K562 (cell line): ENCODE data around the gene NTM. TPM values are rescaled to one million over a fixed set of nuclear protein-coding genes. Genes with fewer than 3 reads are reported as not detected.

Experiments
- ATAC-seq: fragments of 200-7000 bp; cut with Tn5 transposase; 3 replicates; pipeline ENCODE4 v1.9.1; 2020; ENCODE audit warnings: moderate library complexity
- BruUV-seq: library from RNA; stranded (reverse); fragments of 400-500 nt; replicated peaks from 2 replicates; lab custom pipeline; 2021; lab: Mats Ljungman, UMichigan
- CTCF ChIA-PET: fragments of 300-600 bp; formaldehyde crosslinking; extraction: SDS; loops from one replicate; lab custom pipeline; 2021; ENCODE audit warnings: low intra/inter-chr PET ratio; lab: Yijun Ruan, JAX
- POLR2A ChIA-PET: fragments of 300-600, 350-650 bp; sonication (Branson Sonifier 250); formaldehyde crosslinking; extraction: SDS; loops from one replicate; lab custom pipeline; 2021; ENCODE audit warnings: antibody characterized with exemption, inconsistent platforms; lab: Yijun Ruan, JAX
- DNase-seq, 4 experiments: peaks; one replicate each; pipeline versions ENCODE4 v3.0.0 to v3.0.0-alpha.2; 2011 to 2018; ENCODE audit warnings: low spot score in 3 of 4, mixed read lengths in 3 of 4; ENCODE audit errors: extremely low read depth in 1 of 4
- FAIRE-seq: peaks from 2 replicates; lab custom pipeline; 2011; peaks lifted over from hg19 to GRCh38; lab: Jason Lieb, UNC
- H2AFZ ChIP-seq: 2 replicates; pipeline ENCODE4 v1.6.0; 2011; ENCODE audit warnings: low read depth, low read length, control low read depth, inconsistent platforms
- H3K27ac ChIP-seq: fragments of 200-600 bp; 3 replicates; pipeline ENCODE4 v1.8.0; 2011; ENCODE audit warnings: low read depth, mild to moderate bottlenecking, control low read depth, inconsistent platforms, low read length, moderate library complexity, mixed read lengths; ENCODE audit errors: extremely low read depth
- H3K27me3 ChIP-seq, 2 experiments: fragments of 300-600 bp in 1 of 2; 2 replicates in 1 of 2; 3 replicates in 1 of 2; pipeline versions ENCODE4 v1.6.0 to v1.8.0; 2011; ENCODE audit warnings: inconsistent platforms in 2 of 2, low read length in 2 of 2, mild to moderate bottlenecking in 1 of 2, mixed read lengths in 1 of 2, moderate library complexity in 1 of 2; ENCODE audit not compliant: control insufficient read depth in 2 of 2, insufficient read depth in 2 of 2
- H3K36me3 ChIP-seq: fragments of 300-600 bp; 3 replicates; pipeline ENCODE4 v1.8.0; 2011; ENCODE audit warnings: mild to moderate bottlenecking, low read length, inconsistent platforms; ENCODE audit not compliant: control insufficient read depth, insufficient read depth
- H3K4me1 ChIP-seq, 2 experiments: fragments of 200-600 bp in 1 of 2; replicated peaks in 1 of 2; 2 replicates in 1 of 2; 3 replicates in 1 of 2; pipeline versions ENCODE4 v1.5.1 to v1.8.0; 2011; ENCODE audit warnings: inconsistent platforms in 2 of 2, low read length in 2 of 2, mild to moderate bottlenecking in 1 of 2, mixed read lengths in 1 of 2, moderate library complexity in 1 of 2; ENCODE audit not compliant: control insufficient read depth in 2 of 2, insufficient read depth in 2 of 2
- H3K4me2 ChIP-seq: 2 replicates; pipeline ENCODE4 v1.6.1; 2011; ENCODE audit warnings: low read length, control low read depth, inconsistent platforms, mixed read lengths; ENCODE audit not compliant: insufficient read depth
- H3K4me3 ChIP-seq: fragments of 200-600 bp; sonication (generic), shearing (Covaris generic); 2 replicates; pipeline ENCODE4 v1.5.1; 2016; ENCODE audit warnings: control low read depth, inconsistent platforms
- H3K79me2 ChIP-seq: fragments of 200-600 bp; 3 replicates; pipeline ENCODE4 v1.8.0; 2011; ENCODE audit warnings: low read length, inconsistent platforms; ENCODE audit not compliant: control insufficient read depth, insufficient read depth
- H3K9ac ChIP-seq, 2 experiments: 2 replicates each; pipeline versions ENCODE4 v1.6.0 to v1.6.1; 2011; ENCODE audit warnings: low read depth in 2 of 2, low read length in 2 of 2, control low read depth in 1 of 2, inconsistent platforms in 1 of 2, mild to moderate bottlenecking in 1 of 2, mixed read lengths in 1 of 2; ENCODE audit not compliant: insufficient read depth in 1 of 2
- H3K9me1 ChIP-seq: one replicate; pipeline ENCODE4 v1.6.0; 2011; ENCODE audit warnings: inconsistent platforms, mild to moderate bottlenecking, low read length, moderate library complexity; ENCODE audit not compliant: control insufficient read depth, insufficient read depth
- H3K9me3 ChIP-seq: replicated peaks from 2 replicates; pipeline ENCODE4 v1.5.1; 2011; ENCODE audit warnings: low read depth, low read length, inconsistent platforms; ENCODE audit not compliant: control insufficient read depth, insufficient read depth
- H4K20me1 ChIP-seq: replicated peaks from 2 replicates; pipeline ENCODE4 v1.6.1; 2011; ENCODE audit warnings: low read length, inconsistent platforms, mixed read lengths; ENCODE audit not compliant: control insufficient read depth, insufficient read depth
- CREB5 ChIP-seq: fragments of 250-450 bp; sonication (Bioruptor Pico); IDR thresholded peaks from 2 replicates; pipeline ENCODE4 v1.5.0; 2020; ENCODE audit warnings: mild to moderate bottlenecking
- DEAF1 ChIP-seq: fragments of 450-650 bp; formaldehyde crosslinking; IDR thresholded peaks from 2 replicates; pipeline ENCODE4 v1.4.0; 2020; ENCODE audit warnings: mild to moderate bottlenecking, moderate library complexity
- ELF2 ChIP-seq: fragments of 250-450 bp; sonication (Bioruptor Pico); IDR thresholded peaks from 2 replicates; pipeline ENCODE4 v1.5.0; 2021; ENCODE audit warnings: mild to moderate bottlenecking
- PTRF ChIP-seq: fragments of 450-650 bp; IDR thresholded peaks from 2 replicates; pipeline ENCODE4 v1.6.1; 2016; ENCODE audit warnings: mild to moderate bottlenecking, missing genetic modification characterization, missing compliant biosample characterization
- SIX5 ChIP-seq, 2 experiments: IDR thresholded peaks; 2 replicates each; pipeline ENCODE4 v1.6.1; 2011; ENCODE audit warnings: low read length in 2 of 2, borderline replicate concordance in 1 of 2, low read depth in 1 of 2, mild to moderate bottlenecking in 1 of 2, moderate library complexity in 1 of 2; ENCODE audit not compliant: insufficient read depth in 1 of 2
- ZNF217 ChIP-seq: sonication (generic); formaldehyde crosslinking; IDR thresholded peaks from 2 replicates; pipeline ENCODE4 v1.8.0; 2022; ENCODE audit warnings: mild to moderate bottlenecking, missing genetic modification reagents
- WGBS: fragments of 100-300 bp; shearing (Covaris generic); methylation state at CpG from one replicate; pipeline ENCODE4 v1.1.6; 2016; ENCODE audit warnings: low coverage, mixed read lengths; ENCODE audit not compliant: insufficient coverage; ENCODE audit errors: missing lambda C conversion rate; 5-methylcytosine and 5-hydroxymethylcytosine counted together
- in situ Hi-C: fragments of 300-500 bp; cut with MboI; formaldehyde crosslinking; loops from 4 replicates; pipeline ENCODE4 v1.15.0; 2018; ENCODE audit warnings: inconsistent platforms, mixed read lengths
- intact Hi-C: fragments of 100-400 bp; cut with micrococcal nuclease; formaldehyde crosslinking; loops from 2 replicates; pipeline ENCODE4 v1.14.2; 2022
- polyA plus RNA-seq, 8 experiments: library from polyadenylated mRNA; depleted of rRNA in 4 of 8; stranded (reverse) in 5 of 8; unstranded in 3 of 8; fragments of >200 nt; fragmentation: Nextera tagmentation in 2 of 8; fragmentation: Illumina TruSeq in 1 of 8; extraction: Ambion mirVana in 2 of 8; extraction: Trizol in 1 of 8; gene quantifications; 2 replicates each; pipeline versions ENCODE4 v1.2.1 to v1.2.3, GENCODE V29; 2011 to 2014; ENCODE audit warnings: inconsistent platforms in 1 of 8, missing spikeins in 1 of 8
- total RNA-seq, 7 experiments: library from RNA; depleted of rRNA in 6 of 7; stranded (reverse); fragments of >200 nt in 6 of 7; fragmentation: Illumina TruSeq in 2 of 7; extraction: Trizol in 2 of 7; gene quantifications; 2 replicates each; pipeline versions ENCODE4 v1.2.1 to v1.2.3, GENCODE V29; 2011 to 2021; ENCODE audit warnings: low replicate concordance in 1 of 7

Gene NTM
- total and polyA plus RNA-seq, 9 of the 15 experiments (the other 6 are each of a cell fraction or from before 2014, with no cell fraction given) = not detected

- no peak for DNase-seq
- no peaks in the 10 kb centered on the region for H3K9me3 ChIP-seq
- no peaks in the 10 kb centered on the region for H3K36me3 ChIP-seq
- TF ChIP-seq PTRF (tag) (no peak), CREB5 (CRISPR knock-in tag) (no peak), ELF2 (CRISPR knock-in tag) (no peak), DEAF1 (CRISPR knock-in tag) (no peak), ZNF217 (no peak), SIX5 (IDR thresholded peaks at IDR 0.05; ENCODE audit: borderline replicate concordance in 1 of 2, insufficient read depth in 1 of 2, low read depth in 1 of 2, low read length in 2 of 2) (no peak)
- no peaks in the 10 kb centered on the region for H4K20me1 ChIP-seq
- FAIRE-seq = no peak
- no peaks in the 10 kb centered on the region for H3K4me1 ChIP-seq
- H3K79me2 ChIP-seq = no peaks in the 10 kb centered on the region
- no peak overlapping the region for H3K27ac ChIP-seq
- H2AFZ ChIP-seq = no peak overlapping the region
- H3K4me3 ChIP-seq = no peak overlapping the region
- 0% methylated on average over 6 of the region's 9 CpGs for WGBS
- CTCF ChIA-PET = no interaction called here
- no peak overlapping the region for H3K4me2 ChIP-seq
- H3K9me1 ChIP-seq = no peaks in the 10 kb centered on the region
- H3K9ac ChIP-seq = no peak overlapping the region
- no TSS peak for BruUV-seq
- no peak for ATAC-seq
- in situ Hi-C loops (no loop called here), intact Hi-C loops (no loop called here)
- H3K27me3 ChIP-seq = peaks cover 0 to 6% of the 10 kb centered on the region in 2 experiments; a peak in 2 of 5 replicates
- POLR2A ChIA-PET = no interaction called here
These were observed 311.5 kb downstream of the NTM start for GRCh38 chr11:131681920-131682319.
